Sigmoid colon (tissue), 7 donors: Measurements from ENCODE around the gene UBE2S. TPM values are rescaled to one million over a fixed set of nuclear protein-coding genes. Genes with fewer than 3 reads are reported as not detected.
A peak's percentile ranks its signal among the peaks of the same experiment; 100 is the strongest.

ENCODE experiments used
- DNase-seq: peaks from one replicate; pipeline ENCODE4 v3.0.0-alpha.2; 2019
- H3K27ac ChIP-seq, 4 donors: fragments of 200-600 bp; sonication (generic); one replicate each; pipeline ENCODE4 v1.5.1; 2016 to 2019; ENCODE audit warnings: mild to moderate bottlenecking in 1 of 4
- H3K27me3 ChIP-seq, 3 donors: fragments of 200-600 bp; sonication (generic); one replicate each; pipeline ENCODE4 v1.5.1; 2019; ENCODE audit warnings: mild to moderate bottlenecking in 1 of 3
- H3K36me3 ChIP-seq, 4 donors: fragments of 200-600 bp; sonication (generic); one replicate each; pipeline ENCODE4 v1.5.1; 2016 to 2019
- H3K4me1 ChIP-seq, 4 donors: fragments of 200-600 bp; sonication (generic); one replicate each; pipeline ENCODE4 v1.5.1; 2017 to 2019
- H3K4me3 ChIP-seq, 4 donors: fragments of 200-600 bp; sonication (generic); one replicate each; pipeline ENCODE4 v1.5.1; 2017 to 2019; ENCODE audit warnings: mild to moderate bottlenecking in 2 of 4, moderate library complexity in 1 of 4
- H3K9me3 ChIP-seq, 4 donors: fragments of 200-600 bp in 3 of 4; sonication (generic) in 3 of 4; one replicate each; pipeline versions ENCODE4 v1.5.1 to v1.6.1; 2013 to 2019
- CTCF ChIP-seq, 4 experiments: fragments of 450-650 bp in 3 of 4; fragments of 200-600 bp in 1 of 4; IDR thresholded peaks; one replicate each; pipeline ENCODE4 v1.5.1; 2016 to 2019; ENCODE audit warnings: antibody characterized with exemption in 4 of 4, mild to moderate bottlenecking in 3 of 4, moderate library complexity in 2 of 4
- EP300 ChIP-seq, 4 donors: sonication (generic); formaldehyde crosslinking; IDR thresholded peaks; one replicate each; pipeline ENCODE4 v1.6.1; 2017; ENCODE audit warnings: antibody characterized with exemption in 4 of 4
- POLR2A ChIP-seq, 2 donors: fragments of 450-650 bp; IDR thresholded peaks; one replicate each; pipeline ENCODE4 v1.6.1; 2016; ENCODE audit warnings: antibody characterized with exemption in 2 of 2, mild to moderate bottlenecking in 2 of 2, moderate library complexity in 2 of 2
- POLR2AphosphoS5 ChIP-seq, 4 donors: sonication (generic); formaldehyde crosslinking; IDR thresholded peaks; one replicate each; pipeline ENCODE4 v1.6.1; 2017; ENCODE audit warnings: antibody characterized with exemption in 4 of 4
- WGBS, 2 donors: extraction: QIAGEN DNeasy Blood & Tissue Kit; methylation state at CpG; one replicate each; pipeline ENCODE4 v1.1.7; 2013; 5-methylcytosine and 5-hydroxymethylcytosine counted together
- intact Hi-C: fragments of 100-400 bp; cut with DNase I; formaldehyde crosslinking; loops from one replicate; pipeline ENCODE4 v1.15.1; 2023
- polyA plus RNA-seq, 3 donors: library from polyadenylated mRNA; stranded (reverse); fragments of 200-250 nt; gene quantifications; one replicate each; pipeline ENCODE4 v1.2.3, GENCODE V29; 2013
- total RNA-seq, 4 donors: library from RNA; depleted of rRNA; stranded (reverse); fragments of >200 nt; gene quantifications; one replicate each; pipeline ENCODE4 v1.1.0, GENCODE V29; 2016
- donor health status: healthy with polysubstance abuse.
- donor health status: Bipolar disorder and iron deficiency.
- donor health status: healthy.

Gene UBE2S
- total and polyA plus RNA-seq, 7 donors: 6.6 to 32.6 (median 16.2) TPM

- H3K36me3 ChIP-seq: peaks cover 0 to 28% (median 0%) of the 10 kb centered on the region in 4 donors
- 85 to 92% methylated on average over 12 of the region's 12 CpGs for WGBS, 2 donors
- no peaks in the 10 kb centered on the region for H3K9me3 ChIP-seq
- no peak overlapping the region for H3K27ac ChIP-seq
- H3K4me1 ChIP-seq: peaks cover 0 to 23% (median 22%) of the 10 kb centered on the region in 4 donors
- no peak for TF ChIP-seq CTCF (IDR thresholded peaks at IDR 0.05)
- TF ChIP-seq EP300 (IDR thresholded peaks at IDR 0.05): no peak
- no peak for TF ChIP-seq POLR2A (IDR thresholded peaks at IDR 0.05)
- TF ChIP-seq POLR2AphosphoS5 (IDR thresholded peaks at IDR 0.05): no peak
- DNase-seq: no peak
- H3K4me3 ChIP-seq: no peak overlapping the region
- peaks cover 26 to 36% (median 31%) of the 10 kb centered on the region in 3 donors for H3K27me3 ChIP-seq
- intact Hi-C loops: no loop called here
Measured at GRCh38 chr19:55453511-55454260, 46.1 kb upstream of the UBE2S start.

- H3K27me3 ChIP-seq: peaks cover 26 to 36% (median 31%) of the 10 kb centered on the region in 3 donors
- no peak for TF ChIP-seq POLR2AphosphoS5 (IDR thresholded peaks at IDR 0.05)
- TF ChIP-seq CTCF (IDR thresholded peaks at IDR 0.05): no peak
- no peak for TF ChIP-seq POLR2A (IDR thresholded peaks at IDR 0.05)
- no peak for TF ChIP-seq EP300 (IDR thresholded peaks at IDR 0.05)
- H3K4me1 ChIP-seq: peaks cover 0 to 23% (median 22%) of the 10 kb centered on the region in 4 donors
- DNase-seq: peak; percentile 88
- H3K4me3 ChIP-seq: peak overlapping the region in 3 of 4 donors; percentile 1 to 36 (median 18)
- intact Hi-C loops: no loop called here
- no peak overlapping the region for H3K27ac ChIP-seq
- WGBS, 2 donors: 22 to 71% methylated on average over 34 of the region's 34 CpGs
- no peaks in the 10 kb centered on the region for H3K9me3 ChIP-seq
- H3K36me3 ChIP-seq: peaks cover 0 to 28% (median 0%) of the 10 kb centered on the region in 4 donors
Measured at GRCh38 chr19:55452749-55453346, 45.3 kb upstream of the UBE2S start.

GRCh38 chr19:55451965-55452748, 44.6 kb upstream of the UBE2S start:
- Histone ChIP-seq H3K4me1 (peaks cover 0 to 23% (median 22%) of the 10 kb centered on the region in 4 donors), H3K9me3 (no peaks in the 10 kb centered on the region), H3K27me3 (peaks cover 26 to 36% (median 31%) of the 10 kb centered on the region in 3 donors), H3K4me3 (peak overlapping the region in 3 of 4 donors; percentile 1 to 36 (median 18)), H3K27ac (no peak overlapping the region), H3K36me3 (peaks cover 0 to 28% (median 0%) of the 10 kb centered on the region in 4 donors)
- intact Hi-C loops: no loop called here
- TF ChIP-seq POLR2AphosphoS5 (IDR thresholded peaks at IDR 0.05) (peak in 1 of 4 donors; percentile 18), CTCF (IDR thresholded peaks at IDR 0.05) (no peak)
- DNase-seq: no peak
- WGBS, 2 donors: 4 to 24% methylated on average over 57 of the region's 57 CpGs

- 2 to 4% methylated on average over 80 of the region's 80 CpGs for WGBS, 2 donors
- peak overlapping the region in 2 of 4 donors; percentile 13 to 18 for H3K4me3 ChIP-seq
- intact Hi-C loops: no loop called here
- peaks cover 0 to 25% (median 0%) of the 10 kb centered on the region in 4 donors for H3K36me3 ChIP-seq
- no peak for TF ChIP-seq POLR2AphosphoS5 (IDR thresholded peaks at IDR 0.05)
- no peak for TF ChIP-seq POLR2A (IDR thresholded peaks at IDR 0.05)
- TF ChIP-seq EP300 (IDR thresholded peaks at IDR 0.05): no peak
- no peak for TF ChIP-seq CTCF (IDR thresholded peaks at IDR 0.05)
- no peak overlapping the region for H3K27ac ChIP-seq
- peaks cover 0 to 23% (median 22%) of the 10 kb centered on the region in 4 donors for H3K4me1 ChIP-seq
- no peaks in the 10 kb centered on the region for H3K9me3 ChIP-seq
- H3K27me3 ChIP-seq: peaks cover 26 to 39% (median 31%) of the 10 kb centered on the region in 3 donors
- DNase-seq: no peak
Measured at GRCh38 chr19:55451163-55451964, 43.8 kb upstream of the UBE2S start.
